Neuronal stem cell (in vitro differentiated cells): ENCODE data around the gene HACE1. TPM values are rescaled to one million over a fixed set of nuclear protein-coding genes. Genes with fewer than 3 reads are reported as not detected.

Experiments
- DNase-seq: peaks from one replicate; pipeline ENCODE4 v3.0.0-alpha.2; 2013; ENCODE audit warnings: low spot score
- H2AFZ ChIP-seq: one replicate; pipeline ENCODE4 v1.6.1; 2013; ENCODE audit warnings: mild to moderate bottlenecking, low read length, inconsistent platforms
- H2AK5ac ChIP-seq: 2 replicates; pipeline ENCODE4 v1.6.1; 2013; ENCODE audit warnings: low read depth, mild to moderate bottlenecking, inconsistent platforms, low read length, moderate library complexity, mixed read lengths
- H2BK120ac ChIP-seq: 2 replicates; pipeline ENCODE4 v1.6.1; 2013; ENCODE audit warnings: low read depth, mild to moderate bottlenecking, inconsistent platforms, low read length, moderate library complexity, mixed read lengths
- H2BK12ac ChIP-seq: one replicate; pipeline ENCODE4 v1.6.1; 2013; ENCODE audit warnings: low read length, inconsistent platforms
- H2BK15ac ChIP-seq: 2 replicates; pipeline ENCODE4 v1.6.1; 2013; ENCODE audit warnings: mild to moderate bottlenecking, low read length, inconsistent platforms, mixed read lengths
- H2BK5ac ChIP-seq: one replicate; pipeline ENCODE4 v1.6.1; 2013; ENCODE audit warnings: inconsistent platforms, mild to moderate bottlenecking, low read length, moderate library complexity
- H3K14ac ChIP-seq: one replicate; pipeline ENCODE4 v1.6.1; 2013; ENCODE audit warnings: low read length, inconsistent platforms
- H3K18ac ChIP-seq: 2 replicates; pipeline ENCODE4 v1.6.1; 2013; ENCODE audit warnings: low read length, inconsistent platforms
- H3K23ac ChIP-seq: 2 replicates; pipeline ENCODE4 v1.6.1; 2013; ENCODE audit warnings: low read depth, mild to moderate bottlenecking, mixed read lengths, low read length, inconsistent platforms; ENCODE audit not compliant: poor library complexity
- H3K27ac ChIP-seq: replicated peaks from 3 replicates; pipeline ENCODE4 v1.5.1; 2013; ENCODE audit warnings: low read length, inconsistent platforms
- H3K27me3 ChIP-seq, 3 experiments: 2 replicates each; pipeline ENCODE4 v1.6.1; 2013; ENCODE audit warnings: low read length in 3 of 3, mild to moderate bottlenecking in 2 of 3, inconsistent platforms in 1 of 3, low read depth in 1 of 3, mixed read lengths in 1 of 3, moderate library complexity in 1 of 3; ENCODE audit not compliant: control insufficient read depth in 3 of 3, insufficient read depth in 3 of 3
- H3K36me3 ChIP-seq, 2 donors: replicated peaks in 1 of 2; 2 replicates each; pipeline ENCODE4 v1.6.1; 2013; ENCODE audit warnings: low read length in 2 of 2; ENCODE audit not compliant: control insufficient read depth in 2 of 2, insufficient read depth in 2 of 2
- H3K4ac ChIP-seq: 2 replicates; pipeline ENCODE4 v1.6.1; 2013; ENCODE audit warnings: inconsistent platforms, mild to moderate bottlenecking, low read length, moderate library complexity
- H3K4me1 ChIP-seq, 2 donors: 1 replicate in 1 of 2; 2 replicates in 1 of 2; pipeline ENCODE4 v1.6.1; 2013; ENCODE audit warnings: low read length in 2 of 2, low read depth in 1 of 2; ENCODE audit not compliant: control insufficient read depth in 2 of 2, insufficient read depth in 1 of 2
- H3K4me2 ChIP-seq: one replicate; pipeline ENCODE4 v1.6.1; 2013; ENCODE audit warnings: mild to moderate bottlenecking, low read length, inconsistent platforms; ENCODE audit not compliant: insufficient read depth, poor library complexity, severe bottlenecking
- H3K4me3 ChIP-seq, 2 donors: 2 replicates each; pipeline ENCODE4 v1.5.1; 2013; ENCODE audit warnings: low read length in 2 of 2, mild to moderate bottlenecking in 2 of 2, inconsistent platforms in 1 of 2, moderate library complexity in 1 of 2
- H3K79me1 ChIP-seq: one replicate; pipeline ENCODE4 v1.6.1; 2013; ENCODE audit warnings: low read depth, mild to moderate bottlenecking, inconsistent platforms, low read length, moderate library complexity
- H3K9ac ChIP-seq: one replicate; pipeline ENCODE4 v1.6.1; 2013; ENCODE audit warnings: mild to moderate bottlenecking, low read depth, low read length, inconsistent platforms; ENCODE audit not compliant: poor library complexity
- H3K9me3 ChIP-seq, 2 donors: replicated peaks in 1 of 2; 2 replicates each; pipeline versions ENCODE3 to v1.6.1; 2013; ENCODE audit warnings: low read length in 2 of 2, mild to moderate bottlenecking in 2 of 2, inconsistent platforms in 1 of 2, low read depth in 1 of 2, mixed read lengths in 1 of 2, moderate library complexity in 1 of 2; ENCODE audit not compliant: control insufficient read depth in 2 of 2, insufficient read depth in 1 of 2
- H4K8ac ChIP-seq: one replicate; pipeline ENCODE4 v1.6.1; 2013; ENCODE audit warnings: low read depth, mild to moderate bottlenecking, inconsistent platforms, low read length, moderate library complexity
- H4K91ac ChIP-seq: one replicate; pipeline ENCODE4 v1.6.1; 2013; ENCODE audit warnings: low read length, low read depth, mild to moderate bottlenecking, inconsistent platforms; ENCODE audit not compliant: poor library complexity
- WGBS, 2 donors: extraction: QIAGEN DNeasy Blood & Tissue Kit; methylation state at CpG; one replicate each; pipeline ENCODE4 v1.1.7; 2013; ENCODE audit warnings: missing lambda C conversion rate in 2 of 2, mixed read lengths in 1 of 2; ENCODE audit not compliant: insufficient read length in 2 of 2, insufficient replicate concordance in 1 of 2; ENCODE audit errors: extremely low coverage in 2 of 2; 5-methylcytosine and 5-hydroxymethylcytosine counted together
- small RNA-seq: library from polyadenylated mRNA; stranded (forward); fragments of <200 nt; extraction: miRNeasy Mini kit (QIAGEN cat#:217004); gene quantifications from one replicate; pipeline ENCODE3, GENCODE V24; 2013; ENCODE audit not compliant: insufficient read depth

The HACE1 gene

DNA sequence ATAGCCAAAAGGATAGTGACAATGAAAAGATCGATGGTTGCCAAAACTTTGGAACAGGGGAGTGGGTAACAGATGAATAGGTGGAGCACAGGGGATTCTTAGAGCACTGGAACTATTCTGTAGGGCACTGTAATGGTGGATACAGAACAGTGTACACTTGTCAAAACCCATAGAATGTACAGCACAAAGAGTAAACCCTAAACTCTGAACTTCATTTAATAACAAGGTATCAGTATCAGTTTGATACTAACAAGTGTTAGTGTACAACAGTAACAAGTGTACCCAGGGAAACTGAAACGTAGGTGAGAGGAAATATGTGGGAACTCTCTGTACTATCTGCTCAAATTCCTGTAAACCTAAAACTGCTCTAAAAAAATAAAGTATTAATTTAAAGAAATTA is 179.2 kb downstream of the HACE1 start:
- WGBS, 2 donors: no CpG with 5 or more reads among the region's 2 CpGs
- no peaks in the 10 kb centered on the region for H3K36me3 ChIP-seq
- no peak overlapping the region for H2BK120ac ChIP-seq
- no peak overlapping the region for H2BK15ac ChIP-seq
- H2BK12ac ChIP-seq: no peak overlapping the region
- no peak for DNase-seq
- peaks cover 0 to 4% of the 10 kb centered on the region in 2 donors for H3K9me3 ChIP-seq
- no peak overlapping the region for H3K27ac ChIP-seq
- H3K4ac ChIP-seq: no peak overlapping the region
- H3K79me1 ChIP-seq: no peaks in the 10 kb centered on the region
- H3K18ac ChIP-seq: no peak overlapping the region
- H4K8ac ChIP-seq: no peak overlapping the region
- no peak overlapping the region for H2BK5ac ChIP-seq
- no peak overlapping the region for H3K4me2 ChIP-seq
- no peaks in the 10 kb centered on the region for H3K27me3 ChIP-seq
- H2AK5ac ChIP-seq: no peak overlapping the region
- H3K23ac ChIP-seq: no peak overlapping the region
- H3K9ac ChIP-seq: no peak overlapping the region
- H4K91ac ChIP-seq: no peak overlapping the region
- no peak overlapping the region for H2AFZ ChIP-seq
- no peak overlapping the region for H3K4me3 ChIP-seq
- H3K14ac ChIP-seq: no peak overlapping the region
- H3K4me1 ChIP-seq: no peaks in the 10 kb centered on the region

GRCh38 chr6:104679971-104680370 is 179.7 kb downstream of the HACE1 start:
- no peak overlapping the region for H2BK15ac ChIP-seq
- no peak overlapping the region for H3K4ac ChIP-seq
- no peak overlapping the region for H3K14ac ChIP-seq
- no peak overlapping the region for H4K8ac ChIP-seq
- no peak overlapping the region for H2AFZ ChIP-seq
- no peak overlapping the region for H2BK120ac ChIP-seq
- no peaks in the 10 kb centered on the region for H3K27me3 ChIP-seq
- no peaks in the 10 kb centered on the region for H3K79me1 ChIP-seq
- no peak overlapping the region for H2BK12ac ChIP-seq
- peaks cover 0 to 4% of the 10 kb centered on the region in 2 donors for H3K9me3 ChIP-seq
- no peak overlapping the region for H3K9ac ChIP-seq
- WGBS, 2 donors: no CpG with 5 or more reads among the region's 1 CpG
- H2AK5ac ChIP-seq: no peak overlapping the region
- H3K4me1 ChIP-seq: no peaks in the 10 kb centered on the region
- no peak for DNase-seq
- no peak overlapping the region for H3K4me2 ChIP-seq
- no peak overlapping the region for H3K27ac ChIP-seq
- no peak overlapping the region for H3K18ac ChIP-seq
- no peak overlapping the region for H4K91ac ChIP-seq
- no peak overlapping the region for H2BK5ac ChIP-seq
- no peak overlapping the region for H3K4me3 ChIP-seq
- no peak overlapping the region for H3K23ac ChIP-seq
- H3K36me3 ChIP-seq: no peaks in the 10 kb centered on the region

Small RNA genes within 50 kb of the gene (small RNA-seq; reads per million reads assigned to genes)
- not detected for gene RNU6-897P
